IMR-90 (cell line): ENCODE measurements around the gene WNT3. TPM values are rescaled to one million over a fixed set of nuclear protein-coding genes. Genes with fewer than 3 reads are reported as not detected.
"Not testable (repeated sequence)": the region's sequence is repeated elsewhere in the genome, so short reads cannot be mapped to it uniquely, and the experiment has no call there.

Source experiments
- ATAC-seq: fragments of 200-7000 bp; cut with Tn5 transposase; 2 replicates; pipeline ENCODE4 v1.9.1; 2020; ENCODE audit warnings: low read depth, mild to moderate bottlenecking, moderate library complexity
- BruUV-seq: library from RNA; stranded (reverse); fragments of 400-500 nt; replicated peaks from 2 replicates; lab custom pipeline; 2021; lab: Mats Ljungman, UMichigan
- CTCF ChIA-PET: fragments of 300-600 bp; formaldehyde crosslinking; extraction: SDS; loops from one replicate; lab custom pipeline; 2021; ENCODE audit warnings: antibody characterized with exemption; lab: Yijun Ruan, JAX
- POLR2A ChIA-PET: fragments of 300-600 bp; sonication (Branson Sonifier 250); formaldehyde crosslinking; loops from one replicate; lab custom pipeline; 2022; ENCODE audit warnings: antibody characterized with exemption; ENCODE audit not compliant: unreplicated experiment; lab: Charles Lee
- DNase-seq: peaks from one replicate; pipeline ENCODE4 v3.0.0; 2013
- H2AFZ ChIP-seq: replicated peaks from 2 replicates; pipeline ENCODE3; 2013; ENCODE audit warnings: low read length, mild to moderate bottlenecking; ENCODE audit not compliant: poor library complexity
- H2AK5ac ChIP-seq: 2 replicates; pipeline ENCODE4 v1.6.1; 2013; ENCODE audit warnings: low read depth, low read length, inconsistent platforms
- H2AK9ac ChIP-seq: replicated peaks from 2 replicates; pipeline ENCODE3; 2013; ENCODE audit warnings: mild to moderate bottlenecking, low read depth, low read length, moderate library complexity; ENCODE audit not compliant: poor library complexity
- H2BK120ac ChIP-seq: 2 replicates; pipeline ENCODE4 v1.6.1; 2013; ENCODE audit warnings: low read depth, low read length, inconsistent platforms
- H2BK15ac ChIP-seq: 3 replicates; pipeline ENCODE4 v1.6.1; 2013; ENCODE audit warnings: low read depth, low read length, inconsistent platforms
- H2BK20ac ChIP-seq: 2 replicates; pipeline ENCODE4 v1.6.1; 2013; ENCODE audit warnings: low read depth, mild to moderate bottlenecking, inconsistent platforms, low read length, moderate library complexity
- H2BK5ac ChIP-seq: 2 replicates; pipeline ENCODE4 v1.6.1; 2013; ENCODE audit warnings: mild to moderate bottlenecking, low read depth, low read length, inconsistent platforms; ENCODE audit not compliant: poor library complexity, severe bottlenecking
- H3K14ac ChIP-seq: replicated peaks from 2 replicates; pipeline ENCODE4 v1.6.1; 2013; ENCODE audit warnings: low read depth, low read length, inconsistent platforms
- H3K18ac ChIP-seq: 2 replicates; pipeline ENCODE4 v1.6.1; 2013; ENCODE audit warnings: low read depth, low read length, control low read depth
- H3K23ac ChIP-seq: 2 replicates; pipeline ENCODE4 v1.6.1; 2013; ENCODE audit warnings: low read depth, low read length, inconsistent platforms
- H3K27ac ChIP-seq: 2 replicates; pipeline ENCODE4 v1.5.1; 2013; ENCODE audit warnings: mild to moderate bottlenecking, control low read depth, low read length; ENCODE audit not compliant: insufficient read depth
- H3K27me3 ChIP-seq: 2 replicates; pipeline ENCODE4 v1.6.1; 2013; ENCODE audit warnings: low read length; ENCODE audit not compliant: control insufficient read depth, insufficient read depth
- H3K36me3 ChIP-seq: 2 replicates; pipeline ENCODE4 v1.6.1; 2013; ENCODE audit warnings: low read length, mixed read lengths; ENCODE audit not compliant: control insufficient read depth, insufficient read depth
- H3K4ac ChIP-seq: 2 replicates; pipeline ENCODE4 v1.6.1; 2013; ENCODE audit warnings: low read depth, low read length, inconsistent platforms
- H3K4me1 ChIP-seq: 2 replicates; pipeline ENCODE4 v1.6.1; 2013; ENCODE audit warnings: low read length, mixed read lengths; ENCODE audit not compliant: control insufficient read depth, insufficient read depth
- H3K4me2 ChIP-seq: 2 replicates; pipeline ENCODE4 v1.6.1; 2013; ENCODE audit warnings: low read depth, mild to moderate bottlenecking, control low read depth, low read length, moderate library complexity
- H3K4me3 ChIP-seq: 2 replicates; pipeline ENCODE4 v1.5.1; 2013; ENCODE audit warnings: low read depth, mild to moderate bottlenecking, control low read depth, low read length, moderate library complexity; ENCODE audit not compliant: insufficient read depth
- H3K56ac ChIP-seq: 2 replicates; pipeline ENCODE4 v1.6.1; 2013; ENCODE audit warnings: low read length, inconsistent platforms; ENCODE audit not compliant: insufficient read depth; ENCODE audit errors: extremely low read depth
- H3K79me1 ChIP-seq, 2 experiments: 2 replicates each; pipeline ENCODE4 v1.6.1; 2013; ENCODE audit warnings: low read length in 2 of 2, inconsistent platforms in 1 of 2, low read depth in 1 of 2
- H3K9ac ChIP-seq: 2 replicates; pipeline ENCODE4 v1.6.1; 2013; ENCODE audit warnings: low read depth, low read length, control low read depth
- H3K9me1 ChIP-seq: 2 replicates; pipeline ENCODE4 v1.6.1; 2013; ENCODE audit warnings: low read length, inconsistent platforms; ENCODE audit not compliant: insufficient read depth
- H3K9me3 ChIP-seq: 2 replicates; pipeline ENCODE4 v1.6.1; 2013; ENCODE audit warnings: low read length; ENCODE audit not compliant: control insufficient read depth, insufficient read depth
- H4K20me1 ChIP-seq: 2 replicates; pipeline ENCODE4 v1.6.1; 2013; ENCODE audit warnings: low read length, inconsistent platforms; ENCODE audit not compliant: insufficient read depth
- H4K5ac ChIP-seq: 2 replicates; pipeline ENCODE4 v1.6.1; 2013; ENCODE audit warnings: mild to moderate bottlenecking, low read depth, low read length, control low read depth
- H4K8ac ChIP-seq, 2 experiments: 2 replicates each; pipeline ENCODE4 v1.6.1; 2013; ENCODE audit warnings: low read depth in 2 of 2, low read length in 2 of 2, control low read depth in 1 of 2, inconsistent platforms in 1 of 2
- H4K91ac ChIP-seq: 2 replicates; pipeline ENCODE4 v1.6.1; 2013; ENCODE audit warnings: low read depth, low read length, inconsistent platforms; ENCODE audit not compliant: insufficient read depth
- CEBPB ChIP-seq: IDR thresholded peaks from 2 replicates; pipeline ENCODE4 v1.6.1; 2012; ENCODE audit warnings: low read depth, low read length, improper control_type of control experiment
- WGBS, 2 experiments: methylation state at CpG; one replicate each; pipeline versions ENCODE4 v1.1.5 to v1.1.7; 2013; ENCODE audit warnings: missing lambda C conversion rate in 2 of 2; ENCODE audit not compliant: insufficient read length in 1 of 2; ENCODE audit errors: extremely low coverage in 2 of 2; 5-methylcytosine and 5-hydroxymethylcytosine counted together
- dilution Hi-C: fragments of 300-500 bp; cut with HindIII; formaldehyde crosslinking; loops from one replicate; pipeline ENCODE4 v1.14.3; 2018; ENCODE audit warnings: low sequenced_read_pairs; ENCODE audit not compliant: unreplicated experiment
- in situ Hi-C: fragments of 300-500 bp; cut with MboI; formaldehyde crosslinking; loops from 3 replicates; pipeline ENCODE4 v1.14.3; 2019; ENCODE audit warnings: low sequenced_read_pairs, inconsistent platforms, mixed read lengths
- intact Hi-C: fragments of 100-400 bp; cut with micrococcal nuclease; formaldehyde crosslinking; loops from 2 replicates; pipeline ENCODE4 v1.10.0; 2022
- polyA plus RNA-seq, 3 experiments: library from polyadenylated mRNA; depleted of rRNA; stranded (reverse); fragments of >200 nt; gene quantifications; 2 replicates each; pipeline ENCODE4 v1.2.3, GENCODE V29; 2012; ENCODE audit warnings: low replicate concordance in 1 of 3
- total RNA-seq: library from RNA; depleted of rRNA; stranded (reverse); fragments of >200 nt; gene quantifications from 2 replicates; pipeline ENCODE4 v1.2.3, GENCODE V29; 2012

Gene WNT3
- total and polyA plus RNA-seq, 2 of the 4 experiments (the other 2 are of a cell fraction), result 0.72 to 1.0 TPM

DNA sequence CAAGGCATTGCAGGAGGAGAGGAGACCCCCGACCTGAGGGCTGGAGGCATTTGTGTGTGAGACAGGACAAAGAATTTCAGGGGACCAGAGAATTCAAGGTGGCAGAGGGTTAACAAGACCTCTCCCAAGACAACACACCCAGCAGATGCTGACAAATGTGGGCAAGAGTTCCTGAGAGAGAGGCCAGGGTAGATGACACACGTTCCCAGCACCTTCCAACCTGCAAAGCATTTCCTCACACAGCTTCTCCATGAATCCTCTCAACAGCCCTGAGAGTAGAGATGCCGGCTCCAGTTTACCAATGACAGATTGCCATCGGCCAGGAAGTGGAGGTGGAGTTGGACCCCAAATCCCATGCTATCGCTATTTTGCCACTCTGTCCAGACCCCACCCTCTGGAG is 25.0 kb downstream of the WNT3 start:
- no TSS peak for BruUV-seq
- H3K56ac ChIP-seq, result no peak overlapping the region
- in situ Hi-C loops (no loop called here), intact Hi-C loops (loop anchor here (10.0 kb wide), 1 partner anchor 61 kb away; the partner anchor contains the start of gene WNT9B), dilution Hi-C loops (no loop called here)
- H3K27me3 ChIP-seq, result peaks cover 76% of the 10 kb centered on the region
- H4K91ac ChIP-seq, result no peak overlapping the region
- no peak overlapping the region for H3K27ac ChIP-seq
- H2AFZ ChIP-seq, result no peak overlapping the region
- no peak overlapping the region for H4K8ac ChIP-seq
- H2BK120ac ChIP-seq, result no peak overlapping the region
- H3K18ac ChIP-seq, result no peak overlapping the region
- no peak overlapping the region for H2BK15ac ChIP-seq
- no peak overlapping the region for H3K9ac ChIP-seq
- WGBS, 2 experiments, result 40% methylated on average over 1 of the region's 5 CpGs; no CpG with 5 or more reads in 1 of the 2 experiments
- H2BK20ac ChIP-seq, result no peak overlapping the region
- H4K5ac ChIP-seq, result no peak overlapping the region
- H4K20me1 ChIP-seq, result no peaks in the 10 kb centered on the region
- ChIA-PET POLR2A (no interaction called here), CTCF (no interaction called here)
- no peak overlapping the region for H3K23ac ChIP-seq
- ATAC-seq (no peak), DNase-seq (no peak)
- H2AK5ac ChIP-seq, result no peak overlapping the region
- peaks cover 12% of the 10 kb centered on the region for H3K9me3 ChIP-seq
- no peak for TF ChIP-seq CEBPB
- no peaks in the 10 kb centered on the region for H3K79me1 ChIP-seq
- H2AK9ac ChIP-seq, result no peak overlapping the region
- no peak overlapping the region for H2BK5ac ChIP-seq
- H3K4me3 ChIP-seq, result no peak overlapping the region
- H3K4ac ChIP-seq, result no peak overlapping the region
- H3K36me3 ChIP-seq, result no peaks in the 10 kb centered on the region
- no peaks in the 10 kb centered on the region for H3K4me1 ChIP-seq
- H3K14ac ChIP-seq, result no peak overlapping the region
- no peak overlapping the region for H3K4me2 ChIP-seq
- no peaks in the 10 kb centered on the region for H3K9me1 ChIP-seq

DNA sequence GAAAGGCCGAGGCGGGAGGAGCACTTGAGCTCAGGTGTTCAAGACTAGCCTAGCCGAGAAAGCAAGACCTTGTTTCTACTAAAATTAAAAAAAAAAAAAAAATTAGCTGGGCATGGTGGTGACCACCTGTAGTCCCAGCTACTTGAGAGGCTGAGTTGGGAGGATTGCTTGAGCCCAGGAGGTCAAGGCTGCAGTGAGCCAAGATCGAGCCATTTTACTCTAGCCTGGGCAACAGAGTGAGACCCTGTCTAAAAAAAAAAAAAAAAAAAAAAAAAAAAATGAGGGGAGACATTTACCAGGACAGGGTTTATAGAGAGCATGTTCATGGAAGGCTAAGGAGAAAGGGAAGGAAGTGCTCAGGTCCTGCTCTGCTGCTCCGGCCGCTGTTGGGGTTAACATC is 25.5 kb downstream of the WNT3 start:
- H3K18ac ChIP-seq, H3K9ac ChIP-seq, H3K79me1 ChIP-seq, H3K4me1 ChIP-seq, H2BK5ac ChIP-seq, H3K23ac ChIP-seq, H2BK15ac ChIP-seq, BruUV-seq, H3K9me1 ChIP-seq, H2BK20ac ChIP-seq, POLR2A ChIA-PET, DNase-seq, H3K56ac ChIP-seq, H4K91ac ChIP-seq, H4K8ac ChIP-seq, H2AK5ac ChIP-seq, H2AFZ ChIP-seq, H3K27ac ChIP-seq, H4K20me1 ChIP-seq, H3K4me2 ChIP-seq, H4K5ac ChIP-seq, ATAC-seq, dilution Hi-C loops, H3K4ac ChIP-seq, in situ Hi-C loops, H3K14ac ChIP-seq, CTCF ChIA-PET, H3K4me3 ChIP-seq, H3K36me3 ChIP-seq, H2AK9ac ChIP-seq, H2BK120ac ChIP-seq: not testable (repeated sequence)
- Histone ChIP-seq H3K27me3 (peaks cover 77% of the 10 kb centered on the region), H3K9me3 (peaks cover 12% of the 10 kb centered on the region)
- intact Hi-C loops, result loop anchor here (10.0 kb wide), 1 partner anchor 62 kb away; the partner anchor contains the start of gene WNT9B
- 60% methylated on average over 1 of the region's 6 CpGs; no CpG with 5 or more reads in 1 of the 2 experiments for WGBS, 2 experiments
